LHCN-M2 (cell line): ENCODE data around the gene ASTN1. TPM values are rescaled to one million over a fixed set of nuclear protein-coding genes. Genes with fewer than 3 reads are reported as not detected.

ENCODE experiments used
- DNase-seq: peaks from one replicate; pipeline ENCODE4 v3.0.0-alpha.2; 2012; ENCODE audit warnings: low read depth
- polyA plus RNA-seq: library from polyadenylated mRNA; unstranded; fragments of >200 nt; gene quantifications from one replicate; pipeline ENCODE4 v1.2.1, GENCODE V29; 2012; ENCODE audit warnings: missing spikeins
- total RNA-seq: library from RNA; depleted of rRNA; stranded (reverse); fragments of >200 nt; gene quantifications from 2 replicates; pipeline ENCODE4 v1.2.3, GENCODE V29; 2014; rRNA removed

ASTN1 gene
- total RNA-seq, result under 0.01 TPM in 1 of 2 replicates, not detected in the other
- polyA plus RNA-seq, result 0.01 TPM

DNA sequence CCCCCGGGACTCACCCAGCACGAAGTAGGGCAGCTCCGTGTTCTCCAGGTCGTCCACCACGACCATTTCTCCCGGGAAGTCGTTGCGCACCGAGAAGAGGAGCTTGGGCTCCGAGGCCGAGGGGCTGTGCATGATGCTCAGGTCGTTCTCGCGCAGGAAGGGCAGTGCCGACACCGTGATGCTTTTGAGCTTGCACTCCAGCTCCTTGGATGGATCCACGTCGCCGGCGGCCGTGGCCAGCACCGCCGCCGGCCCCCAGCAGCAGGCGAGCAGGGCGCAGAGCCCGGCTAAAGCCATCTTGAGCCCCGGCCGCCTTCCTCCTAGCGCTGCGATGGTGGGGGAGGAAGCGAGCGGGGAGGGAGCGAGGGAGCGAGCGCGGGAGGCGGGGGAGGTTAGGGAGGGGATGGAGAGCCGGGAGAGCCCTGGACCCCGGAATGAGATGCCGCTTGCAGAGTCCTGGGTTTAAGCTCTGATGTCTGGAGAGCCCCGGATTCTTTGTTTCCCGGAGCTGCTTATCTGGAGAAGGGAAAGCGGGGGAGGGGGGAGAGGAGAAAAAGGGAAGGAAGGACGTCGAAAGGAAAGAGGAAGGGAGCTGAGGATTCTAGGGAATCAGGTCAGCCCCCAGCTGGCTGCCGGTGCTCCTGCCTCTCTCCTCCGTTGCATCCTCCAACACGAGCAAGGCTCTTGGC, at the start of gene ASTN1:
ASTN1 (minus strand) TSS at position 333 of the 689 bp plus-strand sequence; CDS start at position 297, 36 bp downstream.
- DNase-seq, result no peak

- DNase-seq, result peak; percentile 71
Observed at GRCh38 chr1:177211231-177211630, 46.7 kb upstream of the ASTN1 start.

DNA sequence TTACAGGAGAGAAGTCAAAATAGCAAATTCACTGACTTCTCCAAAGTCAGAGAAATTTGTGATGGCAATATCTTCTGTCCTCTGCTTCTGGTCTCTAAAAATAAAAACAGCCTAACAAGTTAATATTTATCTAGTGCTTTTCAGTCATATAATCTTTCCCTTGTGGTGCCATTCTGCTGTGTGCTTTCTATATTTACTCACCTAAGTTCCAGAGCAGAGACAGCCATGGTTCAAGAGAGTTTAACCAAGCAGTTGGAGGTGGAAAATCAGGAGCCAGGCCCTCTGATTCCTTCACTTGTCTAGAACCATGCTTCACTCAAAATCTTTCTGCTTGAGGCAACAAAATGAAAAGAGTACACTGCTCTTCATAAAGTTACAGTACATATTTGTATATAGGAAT, 45.6 kb upstream of the ASTN1 start:
- no peak for DNase-seq

DNA sequence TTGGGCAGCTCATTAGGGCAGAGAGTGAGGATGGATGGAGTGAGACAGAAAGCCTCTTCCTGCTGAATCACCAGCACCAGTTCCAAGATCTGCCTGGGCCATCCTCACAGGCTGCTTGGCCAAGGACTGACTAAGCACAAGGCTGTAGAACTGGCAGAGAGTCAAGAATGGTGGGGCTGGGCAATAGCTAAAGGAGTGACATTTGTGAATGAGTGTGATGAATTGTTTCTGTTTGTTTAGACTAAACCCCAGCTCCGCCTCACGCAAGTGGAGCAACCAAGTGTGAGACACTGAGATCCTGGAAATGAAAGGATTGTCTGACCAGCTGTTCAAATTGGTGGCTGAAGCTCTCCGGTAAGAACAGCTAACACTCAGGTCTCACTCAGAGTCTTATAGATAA, 44.8 kb upstream of the ASTN1 start:
- peak; percentile 100 for DNase-seq

DNA sequence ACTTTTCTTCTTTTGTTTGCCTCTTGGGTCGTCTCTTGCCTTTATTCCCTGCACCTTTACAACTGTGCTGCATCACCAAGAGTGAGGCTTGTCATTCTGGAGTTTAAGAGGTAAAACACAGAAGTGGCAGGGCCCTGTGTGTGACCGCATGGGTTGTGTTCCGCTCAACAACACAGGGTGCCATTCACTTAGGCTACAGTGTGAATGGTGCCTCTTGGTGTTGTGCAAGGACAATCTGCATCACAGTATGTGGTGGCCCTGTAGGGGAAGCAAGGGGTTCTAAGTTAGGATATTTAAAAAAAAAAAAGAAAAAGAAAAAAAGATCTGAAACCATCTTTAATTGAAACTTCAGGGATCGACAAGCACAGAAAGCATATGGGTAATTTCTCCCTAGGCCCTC, 44.4 kb upstream of the ASTN1 start:
- DNase-seq, result no peak

DNA sequence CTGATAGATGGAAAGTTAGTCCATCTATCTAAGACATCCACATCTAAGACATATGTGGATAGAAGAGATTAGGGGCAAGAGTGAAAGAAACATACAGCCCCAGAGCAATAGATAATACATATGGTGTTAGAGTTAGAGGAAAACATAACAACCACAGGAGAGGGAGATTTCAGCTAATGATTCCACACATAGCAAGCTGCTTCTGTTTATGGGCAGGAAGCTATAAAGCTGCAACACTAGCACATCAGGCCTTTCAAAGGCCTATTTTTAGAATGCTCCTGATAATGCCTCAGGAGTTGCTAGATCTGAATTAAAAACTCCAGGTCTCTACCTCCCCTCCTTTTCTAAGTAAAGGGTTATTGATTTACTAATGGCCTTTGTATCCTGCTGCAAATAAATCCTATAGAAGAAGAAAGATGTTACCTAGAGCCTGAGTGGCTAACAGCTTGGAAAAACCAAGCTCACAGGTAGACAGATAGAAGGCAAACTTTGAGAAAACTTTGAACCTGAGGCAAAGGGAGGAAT, 42.4 kb upstream of the ASTN1 start:
- DNase-seq, result no peak

DNA sequence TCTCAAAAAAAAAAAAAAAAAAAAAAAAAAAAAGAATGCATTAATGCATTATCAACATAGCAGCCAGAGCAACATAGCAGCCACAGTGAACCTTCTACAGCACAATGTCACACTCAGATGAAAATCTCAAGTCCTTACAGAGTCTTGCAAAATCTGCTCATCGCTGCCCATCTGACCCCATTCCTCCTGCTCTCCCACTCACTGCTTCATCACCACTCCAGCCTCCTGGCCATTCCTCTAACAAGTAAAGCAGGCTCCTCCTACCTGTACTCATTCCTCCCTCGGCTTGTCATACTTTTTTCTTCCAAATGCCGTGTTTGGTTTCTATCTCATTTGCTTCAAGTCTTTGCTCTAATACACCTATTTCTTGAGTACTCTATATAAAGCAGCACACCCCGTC, 35.8 kb upstream of the ASTN1 start:
- no peak for DNase-seq

DNA sequence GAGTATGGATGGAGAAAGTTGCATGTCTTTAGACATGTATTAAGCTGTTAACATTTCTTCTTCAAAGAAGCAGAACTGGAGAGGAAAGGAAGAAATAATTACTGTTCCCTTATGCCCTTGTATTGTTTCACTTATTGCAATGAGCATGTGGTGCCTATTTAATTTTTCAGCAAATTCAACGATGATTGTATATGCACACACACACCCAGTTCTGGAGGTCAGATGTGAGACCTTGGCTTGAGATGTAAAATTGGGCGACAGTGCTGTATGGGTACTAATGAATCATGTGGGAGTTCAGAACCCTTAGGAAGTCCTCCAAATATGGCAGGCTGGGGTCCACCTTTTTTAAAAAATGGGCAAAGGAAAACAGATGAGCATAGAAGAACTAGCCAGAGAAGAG, 33.7 kb upstream of the ASTN1 start:
- no peak for DNase-seq

DNA sequence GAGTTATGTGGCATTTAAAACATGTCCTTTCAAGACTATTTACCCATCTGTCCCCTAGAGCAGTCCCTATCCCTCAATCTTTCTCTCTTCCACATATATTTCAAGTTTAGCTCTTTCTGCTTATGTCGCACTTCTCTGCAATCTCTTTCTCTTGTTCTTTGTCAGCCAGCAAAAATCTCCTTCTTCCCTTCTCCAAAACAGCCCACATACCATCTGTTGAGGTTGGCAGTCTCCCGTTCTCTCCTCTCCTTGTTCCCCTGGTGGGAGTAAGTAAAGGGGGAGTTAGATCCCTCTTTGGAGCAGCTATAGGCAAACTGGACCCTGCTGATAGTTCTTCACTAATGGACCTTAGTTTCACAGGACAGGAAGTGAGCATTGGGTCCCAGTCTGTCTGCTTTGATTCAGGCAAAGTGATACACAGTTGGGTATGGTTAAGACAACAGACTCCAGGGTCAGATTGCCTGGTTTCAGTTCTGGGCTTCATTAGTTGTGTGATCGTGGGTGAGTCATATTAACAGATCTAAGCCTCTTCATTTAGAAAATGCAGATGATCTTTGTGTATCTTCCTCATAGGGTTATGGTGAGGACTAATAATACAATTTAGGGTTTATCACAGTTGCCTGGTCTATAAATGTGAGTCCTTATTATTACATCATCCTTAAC, 25.9 kb upstream of the ASTN1 start:
- peak; percentile 14 for DNase-seq

- DNase-seq, result no peak
Observed at GRCh38 chr1:177186639-177187038, 22.1 kb upstream of the ASTN1 start.

DNA sequence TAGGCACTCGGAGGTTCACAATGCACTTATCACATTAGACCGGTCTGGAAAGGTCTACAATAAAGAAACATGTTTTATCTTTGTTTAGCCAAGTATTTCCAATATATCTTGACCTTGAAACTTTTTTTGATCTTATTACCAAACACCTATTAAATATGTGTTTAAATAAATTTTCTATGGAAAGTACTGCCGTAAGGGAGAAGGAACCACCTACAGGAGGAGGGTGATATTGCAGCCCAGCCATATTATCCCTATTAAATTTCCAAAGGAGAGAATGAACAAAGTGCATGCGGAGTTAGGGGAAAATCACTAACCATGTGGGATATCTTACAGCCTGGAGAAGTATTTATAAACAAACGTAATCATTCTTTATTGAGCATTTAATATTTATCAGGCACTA, 20.7 kb upstream of the ASTN1 start:
- no peak for DNase-seq

GRCh38 chr1:177183836-177184235, 19.3 kb upstream of the ASTN1 start:
- no peak for DNase-seq

GRCh38 chr1:177181631-177182291, 17.2 kb upstream of the ASTN1 start:
- peak; percentile 56 for DNase-seq

- DNase-seq, result no peak
Observed at GRCh38 chr1:177181280-177181630, 16.7 kb upstream of the ASTN1 start.

DNA sequence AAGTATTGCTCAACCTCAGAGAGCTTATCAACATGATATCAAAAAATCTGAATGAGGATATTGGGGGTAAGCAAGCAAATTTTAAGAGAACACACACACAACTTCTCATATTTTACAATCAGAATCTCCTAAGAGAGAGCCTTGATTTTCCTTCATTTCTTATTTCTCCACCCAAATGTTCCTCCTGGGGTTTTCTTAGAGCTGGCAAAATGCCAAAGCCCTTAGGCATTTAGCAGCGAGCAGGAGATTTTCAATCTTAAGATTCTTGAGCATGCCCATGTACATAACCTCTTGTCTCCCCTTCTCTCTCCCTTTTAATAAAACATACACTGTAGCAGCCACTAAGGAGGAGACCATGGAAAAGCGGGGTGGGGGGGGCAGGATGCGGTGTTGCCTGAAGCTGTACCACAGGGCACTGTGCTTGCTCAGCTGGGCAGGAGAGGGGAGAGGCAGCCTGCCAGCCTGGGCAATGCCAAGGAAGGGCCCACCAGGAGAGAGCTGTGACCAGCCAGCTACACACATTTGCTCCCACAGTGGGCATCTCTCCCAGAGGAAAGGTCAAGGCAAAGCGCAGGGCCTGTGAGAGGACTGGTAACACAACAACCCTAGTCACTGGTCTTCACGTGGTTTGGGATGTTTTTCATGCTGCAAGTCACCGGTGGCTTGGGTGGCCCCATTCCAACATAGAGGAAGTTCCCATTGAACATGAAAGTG, 10.6 kb upstream of the ASTN1 start:
- no peak for DNase-seq

DNA sequence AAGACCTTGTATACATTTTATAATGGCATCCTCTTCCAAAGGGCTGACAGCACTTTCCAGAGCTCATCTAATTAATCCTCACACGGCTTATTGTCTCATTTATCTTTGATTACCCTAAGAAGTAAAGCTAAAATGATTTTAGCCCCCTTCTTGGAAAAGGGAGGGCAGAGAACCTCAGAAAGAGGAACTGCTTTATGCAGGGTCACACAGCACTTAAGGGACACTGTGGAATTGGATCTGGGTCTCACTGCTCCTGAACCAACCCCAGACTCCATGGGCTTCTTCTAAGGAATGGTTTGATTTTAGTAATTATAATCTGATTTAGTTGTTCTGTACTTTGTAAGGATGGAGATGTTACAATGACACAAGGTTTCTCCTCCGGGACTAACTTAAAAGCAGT, 9.5 kb upstream of the ASTN1 start:
- DNase-seq, result no peak

GRCh38 chr1:177172866-177173265, 8.4 kb upstream of the ASTN1 start:
- peak; percentile 8 for DNase-seq

DNA sequence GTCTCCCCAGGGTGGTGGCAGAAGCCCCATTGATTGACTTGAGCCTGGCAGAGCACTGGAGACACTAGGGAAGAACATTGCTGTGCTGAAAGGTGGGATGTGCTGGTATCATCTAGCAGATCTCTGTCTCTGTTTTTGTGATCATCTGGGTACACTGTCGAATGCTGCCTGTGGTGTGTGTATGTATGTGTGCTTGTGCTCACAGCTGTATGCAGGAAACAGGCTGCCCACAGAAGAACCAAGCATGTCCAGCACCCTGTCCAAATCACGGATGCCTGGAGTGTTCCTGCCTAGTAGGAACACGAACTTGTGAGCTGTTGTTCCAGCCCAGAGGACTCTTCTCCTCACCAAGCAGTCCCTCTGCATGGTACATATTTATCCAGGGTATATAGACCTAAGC, 7.8 kb upstream of the ASTN1 start:
- no peak for DNase-seq

DNA sequence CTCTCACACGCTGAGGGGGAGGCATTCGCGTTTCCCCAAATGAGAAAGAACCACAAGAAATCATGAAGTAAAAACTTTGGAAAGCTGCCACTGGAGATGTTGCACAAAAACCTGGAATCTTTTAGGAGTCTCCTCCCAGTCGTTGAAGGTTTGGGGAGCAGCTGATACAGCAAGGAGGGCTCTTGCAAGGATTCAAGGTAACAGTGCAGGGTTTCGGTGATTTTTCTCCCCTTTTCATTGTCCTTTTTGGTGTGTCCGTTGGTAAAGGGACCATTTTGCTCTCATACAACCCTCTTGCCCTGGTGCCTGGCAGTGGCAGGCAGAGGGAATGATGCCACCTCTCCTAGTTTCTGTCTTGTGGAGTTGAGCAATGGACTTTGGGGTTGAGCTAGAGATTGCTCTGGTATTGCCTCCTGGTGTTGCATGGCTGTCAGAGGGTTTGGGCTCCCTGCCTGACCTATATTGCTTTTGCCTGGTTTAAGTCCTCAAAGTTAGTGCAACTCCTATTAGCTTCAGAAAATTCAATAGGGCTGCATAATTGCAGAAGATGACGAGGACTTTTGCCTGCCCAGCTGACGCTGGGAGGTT, 7.1 kb upstream of the ASTN1 start:
- no peak for DNase-seq

DNA sequence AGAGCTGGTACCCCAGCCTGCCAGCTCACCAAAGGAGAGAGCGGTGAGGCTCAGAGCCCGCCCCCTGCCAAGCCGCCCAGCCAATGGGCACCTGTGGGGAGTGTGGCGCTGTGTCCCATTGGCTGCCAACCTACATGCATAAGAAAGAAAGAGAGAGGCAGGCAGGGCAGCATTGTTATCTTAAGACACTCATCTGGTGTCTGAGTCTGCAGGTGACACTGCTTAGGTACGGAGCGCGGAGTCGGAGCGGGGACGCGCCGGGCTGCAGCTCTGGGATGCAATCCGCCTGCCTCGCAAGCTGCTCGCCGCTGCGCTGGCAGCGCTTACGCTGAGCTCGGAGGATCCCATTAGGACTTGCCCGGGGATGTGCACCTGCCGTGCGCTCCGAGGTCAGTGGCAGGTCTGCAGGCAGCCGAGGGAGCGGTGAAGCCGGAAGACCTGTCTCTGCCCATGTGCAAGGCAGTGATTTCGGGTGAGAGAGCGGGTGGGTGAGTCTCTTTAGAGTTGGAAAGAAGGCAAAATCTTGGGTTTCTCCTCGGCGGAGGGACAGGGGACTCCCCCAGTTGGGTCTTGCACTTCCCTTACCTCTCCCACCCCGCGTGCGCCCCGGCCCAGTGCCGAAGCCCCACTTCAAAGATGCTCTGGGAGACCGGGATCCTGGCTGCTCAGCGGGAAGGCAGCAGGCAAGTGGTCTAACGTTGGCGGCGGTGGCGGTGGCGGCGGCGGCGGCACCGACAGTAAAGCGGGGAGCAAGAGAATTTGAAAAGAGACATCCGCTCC, 6.4 kb upstream of the ASTN1 start, which contains the start of gene BRINP2:
BRINP2 (plus strand) TSS at position 203 of the 780 bp plus-strand sequence. CDS start 58,919 bp downstream, outside the sequence.
- peak; percentile 31 for DNase-seq

DNA sequence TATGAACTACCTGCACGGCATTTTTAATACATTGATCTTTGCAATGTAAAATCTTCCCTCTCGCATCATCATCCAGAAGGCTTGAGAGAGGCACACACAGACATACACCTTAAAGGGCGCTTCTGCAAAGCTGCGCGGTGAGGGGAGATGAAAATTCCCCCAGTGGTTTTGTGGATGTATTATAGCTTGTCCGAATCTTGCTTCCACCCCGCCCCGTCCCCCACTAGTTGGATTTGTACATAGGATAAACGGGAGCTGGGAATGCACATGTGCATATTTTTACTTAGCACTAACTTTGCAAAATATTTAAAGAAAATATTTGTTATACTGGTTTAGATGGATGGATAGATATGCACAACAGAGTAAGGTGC, 542 bp upstream of the ASTN1 start:
- DNase-seq, result no peak
